Measurements from ENCODE around the gene SLC25A13. TPM values are rescaled to one million over a fixed set of nuclear protein-coding genes. Genes with fewer than 3 reads are reported as not detected.
"Not testable (repeated sequence)": the region's sequence is repeated elsewhere in the genome, so short reads cannot be mapped to it uniquely, and the experiment has no call there.

The SLC25A13 gene
- total RNA-seq, 4 donors from 2014 or later = 2.3 to 53.0 (median 39.3) TPM

GRCh38 chr7:96300502-96300901 is 21.4 kb downstream of the SLC25A13 start:
- TF ChIP-seq CTCF (IDR thresholded peaks at IDR 0.05) (no peak), POLR2A (IDR thresholded peaks at IDR 0.05) (no peak)
- Histone ChIP-seq H3K4me3 (no peak overlapping the region), H3K9me3 (no peaks in the 10 kb centered on the region), H3K36me3 (no peaks in the 10 kb centered on the region), H3K27ac (no peak overlapping the region), H3K4me1 (no peaks in the 10 kb centered on the region), H3K27me3 (no peaks in the 10 kb centered on the region)
- DNase-seq = no peak
- intact Hi-C loops (cut with DNase I; ENCODE audit: low total_unique reads) = no loop called here

- no peak for DNase-seq
These were observed 22.4 kb downstream of the SLC25A13 start for GRCh38 chr7:96299496-96299895.

GRCh38 chr7:96297876-96298275 is 24.0 kb downstream of the SLC25A13 start:
- intact Hi-C loops (cut with DNase I; ENCODE audit: low total_unique reads) = no loop called here
- no peak overlapping the region for H3K4me3 ChIP-seq
- no peaks in the 10 kb centered on the region for H3K27me3 ChIP-seq
- H3K4me1 ChIP-seq = no peaks in the 10 kb centered on the region
- DNase-seq = no peak
- H3K27ac ChIP-seq = no peak overlapping the region
- H3K9me3 ChIP-seq = no peaks in the 10 kb centered on the region
- no peaks in the 10 kb centered on the region for H3K36me3 ChIP-seq
- no peak for TF ChIP-seq POLR2A (IDR thresholded peaks at IDR 0.05)
- no peak for TF ChIP-seq CTCF (IDR thresholded peaks at IDR 0.05)

More at GRCh38 chr7:96299496-96299895, 22.4 kb downstream of the SLC25A13 start:
- no peaks in the 10 kb centered on the region for H3K4me1 ChIP-seq
- H3K4me3 ChIP-seq = no peak overlapping the region
- H3K27ac ChIP-seq = no peak overlapping the region
- H3K9me3 ChIP-seq = no peaks in the 10 kb centered on the region
- TF ChIP-seq POLR2A (IDR thresholded peaks at IDR 0.05) (no peak), CTCF (IDR thresholded peaks at IDR 0.05) (no peak)
- no peaks in the 10 kb centered on the region for H3K27me3 ChIP-seq
- intact Hi-C loops (cut with DNase I; ENCODE audit: low total_unique reads) = no loop called here
- H3K36me3 ChIP-seq = no peaks in the 10 kb centered on the region

GRCh38 chr7:96297446-96297845 is 24.5 kb downstream of the SLC25A13 start:
- intact Hi-C loops (cut with DNase I; ENCODE audit: low total_unique reads); H3K27ac ChIP-seq; H3K4me3 ChIP-seq; DNase-seq; H3K27me3 ChIP-seq; H3K4me1 ChIP-seq; H3K36me3 ChIP-seq; H3K9me3 ChIP-seq: not testable (repeated sequence)

- H3K36me3 ChIP-seq; H3K4me3 ChIP-seq; intact Hi-C loops (cut with DNase I; ENCODE audit: low total_unique reads); H3K27me3 ChIP-seq; H3K27ac ChIP-seq; H3K4me1 ChIP-seq; DNase-seq; H3K9me3 ChIP-seq: not testable (repeated sequence)
These were observed 28.0 kb downstream of the SLC25A13 start for GRCh38 chr7:96293911-96294310.

GRCh38 chr7:96287559-96287958 is 34.3 kb downstream of the SLC25A13 start:
- DNase-seq = no peak
- Histone ChIP-seq H3K4me1 (no peaks in the 10 kb centered on the region), H3K27ac (no peak overlapping the region), H3K9me3 (no peaks in the 10 kb centered on the region), H3K27me3 (no peaks in the 10 kb centered on the region), H3K4me3 (no peak overlapping the region), H3K36me3 (no peaks in the 10 kb centered on the region)
- TF ChIP-seq CTCF (IDR thresholded peaks at IDR 0.05) (no peak), POLR2A (IDR thresholded peaks at IDR 0.05) (no peak)
- intact Hi-C loops (cut with DNase I; ENCODE audit: low total_unique reads) = no loop called here

Measured in uterus (tissue), 4 donors.